SK-N-SH treated with all-trans-retinoic acid at 6 μM for 48 hours (cell line): Measurements from ENCODE around the gene NINL.

Experiments used
- ATAC-seq: fragments of 200-7000 bp; cut with Tn5 transposase; 3 replicates; pipeline ENCODE4 v1.9.1; 2020; ENCODE audit warnings: mild to moderate bottlenecking, moderate library complexity
- ARNTL ChIP-seq: fragments of 450-650 bp; formaldehyde crosslinking; IDR thresholded peaks from 2 replicates; pipeline ENCODE4 v1.5.0; 2020; ENCODE audit warnings: low read depth, mild to moderate bottlenecking, moderate library complexity, borderline replicate concordance
- BACH2 ChIP-seq: fragments of 250-450 bp; sonication (Bioruptor Pico); IDR thresholded peaks from 2 replicates; pipeline ENCODE4 v1.9.0; 2021; ENCODE audit warnings: mild to moderate bottlenecking, borderline replicate concordance
- CSDC2 ChIP-seq: fragments of 250-450 bp; sonication (Bioruptor Pico); IDR thresholded peaks from 2 replicates; pipeline ENCODE4 v1.5.0; 2020; ENCODE audit warnings: mild to moderate bottlenecking, moderate library complexity
- ESRRG ChIP-seq: fragments of 250-450 bp; sonication (Bioruptor Pico); IDR thresholded peaks from 2 replicates; pipeline ENCODE4 v1.6.1; 2021; ENCODE audit warnings: mild to moderate bottlenecking
- GLIS3 ChIP-seq: fragments of 250-450 bp; sonication (Bioruptor Pico); IDR thresholded peaks from 2 replicates; pipeline ENCODE4 v1.5.0; 2020; ENCODE audit warnings: mild to moderate bottlenecking, moderate library complexity
- OSR1 ChIP-seq: fragments of 250-450 bp; sonication (Bioruptor Pico); IDR thresholded peaks from 2 replicates; pipeline ENCODE4 v1.8.0; 2022; ENCODE audit warnings: moderate library complexity, mild to moderate bottlenecking, inconsistent platforms
- RARB ChIP-seq: fragments of 250-450 bp; sonication (Bioruptor Pico); IDR thresholded peaks from 2 replicates; pipeline ENCODE4 v1.8.0; 2021; ENCODE audit warnings: mild to moderate bottlenecking, moderate library complexity
- SNAI2 ChIP-seq: fragments of 250-450 bp; sonication (Bioruptor Pico); IDR thresholded peaks from 2 replicates; pipeline ENCODE4 v1.5.0; 2020; ENCODE audit warnings: mild to moderate bottlenecking, moderate library complexity
- TCF4 ChIP-seq: fragments of 250-450 bp; sonication (Bioruptor Pico); IDR thresholded peaks from 2 replicates; pipeline ENCODE4 v1.8.0; 2021; ENCODE audit warnings: mild to moderate bottlenecking, moderate library complexity, borderline replicate concordance
- TOX ChIP-seq: fragments of 250-450 bp; sonication (Bioruptor Pico); IDR thresholded peaks from 2 replicates; pipeline ENCODE4 v1.8.0; 2021; ENCODE audit warnings: mild to moderate bottlenecking, moderate library complexity, borderline replicate concordance
- ZC3H10 ChIP-seq: fragments of 250-450 bp; sonication (Bioruptor Pico); IDR thresholded peaks from 2 replicates; pipeline ENCODE4 v1.5.1; 2021; ENCODE audit warnings: mild to moderate bottlenecking, moderate library complexity
- ZFP3 ChIP-seq: fragments of 250-450 bp; sonication (Bioruptor Pico); IDR thresholded peaks from 2 replicates; pipeline ENCODE4 v1.5.0; 2020; ENCODE audit warnings: mild to moderate bottlenecking, moderate library complexity
- ZFP30 ChIP-seq: fragments of 450-650 bp; formaldehyde crosslinking; IDR thresholded peaks from 2 replicates; pipeline ENCODE4 v1.5.0; 2022; ENCODE audit warnings: mild to moderate bottlenecking, moderate library complexity
- ZNF70 ChIP-seq: fragments of 450-650 bp; formaldehyde crosslinking; IDR thresholded peaks from 2 replicates; pipeline ENCODE4 v1.5.0; 2020; ENCODE audit warnings: mild to moderate bottlenecking, moderate library complexity
- TF ChIP-seq, protein P1 (sequence below): fragments of 250-450 bp; sonication (Bioruptor Pico); IDR thresholded peaks from 2 replicates; pipeline ENCODE4 v1.8.0; 2020; ENCODE audit warnings: mild to moderate bottlenecking, moderate library complexity, borderline replicate concordance
- TF ChIP-seq, protein P2 (sequence below): fragments of 250-450 bp; sonication (Bioruptor Pico); IDR thresholded peaks from 2 replicates; pipeline ENCODE4 v1.8.0; 2021; ENCODE audit warnings: low read depth, mild to moderate bottlenecking, moderate library complexity, borderline replicate concordance
- TF ChIP-seq, protein P3 (sequence below): fragments of 250-450 bp; sonication (Bioruptor Pico); IDR thresholded peaks from 2 replicates; pipeline ENCODE4 v1.5.1; 2020; ENCODE audit warnings: low read depth, mild to moderate bottlenecking, moderate library complexity

NINL gene

DNA sequence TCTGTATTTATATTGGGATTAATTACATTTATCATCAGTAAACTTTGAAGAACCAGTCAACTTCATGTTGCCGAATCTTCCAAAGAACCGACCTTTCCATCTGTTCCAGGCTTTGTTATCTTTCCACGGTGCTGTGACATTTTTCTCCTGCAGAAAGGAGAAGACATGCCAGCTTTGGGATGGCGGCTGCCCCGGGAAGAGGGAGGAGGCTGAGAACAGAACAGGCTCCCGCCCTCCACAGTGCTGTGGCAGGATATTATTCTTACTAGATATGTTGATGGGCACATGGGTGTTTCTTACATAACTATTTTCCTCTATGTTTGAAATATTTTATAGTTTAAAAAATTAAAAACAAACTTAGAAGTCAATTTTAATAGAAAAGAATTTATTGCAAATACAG is 133.0 kb downstream of the NINL start:
- no peak for TF ChIP-seq ZC3H10 (CRISPR knock-in tag)
- TF ChIP-seq OSR1: no peak
- TF ChIP-seq SNAI2 (CRISPR knock-in tag): no peak
- TF ChIP-seq, protein P1, sequence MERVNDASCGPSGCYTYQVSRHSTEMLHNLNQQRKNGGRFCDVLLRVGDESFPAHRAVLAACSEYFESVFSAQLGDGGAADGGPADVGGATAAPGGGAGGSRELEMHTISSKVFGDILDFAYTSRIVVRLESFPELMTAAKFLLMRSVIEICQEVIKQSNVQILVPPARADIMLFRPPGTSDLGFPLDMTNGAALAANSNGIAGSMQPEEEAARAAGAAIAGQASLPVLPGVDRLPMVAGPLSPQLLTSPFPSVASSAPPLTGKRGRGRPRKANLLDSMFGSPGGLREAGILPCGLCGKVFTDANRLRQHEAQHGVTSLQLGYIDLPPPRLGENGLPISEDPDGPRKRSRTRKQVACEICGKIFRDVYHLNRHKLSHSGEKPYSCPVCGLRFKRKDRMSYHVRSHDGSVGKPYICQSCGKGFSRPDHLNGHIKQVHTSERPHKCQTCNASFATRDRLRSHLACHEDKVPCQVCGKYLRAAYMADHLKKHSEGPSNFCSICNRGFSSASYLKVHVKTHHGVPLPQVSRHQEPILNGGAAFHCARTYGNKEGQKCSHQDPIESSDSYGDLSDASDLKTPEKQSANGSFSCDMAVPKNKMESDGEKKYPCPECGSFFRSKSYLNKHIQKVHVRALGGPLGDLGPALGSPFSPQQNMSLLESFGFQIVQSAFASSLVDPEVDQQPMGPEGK (CRISPR knock-in tag): no peak
- TF ChIP-seq TOX (CRISPR knock-in tag): no peak
- TF ChIP-seq, protein P2, sequence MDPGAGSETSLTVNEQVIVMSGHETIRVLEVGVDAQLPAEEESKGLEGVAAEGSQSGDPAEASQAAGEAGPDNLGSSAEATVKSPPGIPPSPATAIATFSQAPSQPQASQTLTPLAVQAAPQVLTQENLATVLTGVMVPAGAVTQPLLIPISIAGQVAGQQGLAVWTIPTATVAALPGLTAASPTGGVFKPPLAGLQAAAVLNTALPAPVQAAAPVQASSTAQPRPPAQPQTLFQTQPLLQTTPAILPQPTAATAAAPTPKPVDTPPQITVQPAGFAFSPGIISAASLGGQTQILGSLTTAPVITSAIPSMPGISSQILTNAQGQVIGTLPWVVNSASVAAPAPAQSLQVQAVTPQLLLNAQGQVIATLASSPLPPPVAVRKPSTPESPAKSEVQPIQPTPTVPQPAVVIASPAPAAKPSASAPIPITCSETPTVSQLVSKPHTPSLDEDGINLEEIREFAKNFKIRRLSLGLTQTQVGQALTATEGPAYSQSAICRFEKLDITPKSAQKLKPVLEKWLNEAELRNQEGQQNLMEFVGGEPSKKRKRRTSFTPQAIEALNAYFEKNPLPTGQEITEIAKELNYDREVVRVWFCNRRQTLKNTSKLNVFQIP (CRISPR knock-in tag): no peak
- no peak for TF ChIP-seq ZNF70
- no peak for TF ChIP-seq BACH2
- ATAC-seq: no peak

DNA sequence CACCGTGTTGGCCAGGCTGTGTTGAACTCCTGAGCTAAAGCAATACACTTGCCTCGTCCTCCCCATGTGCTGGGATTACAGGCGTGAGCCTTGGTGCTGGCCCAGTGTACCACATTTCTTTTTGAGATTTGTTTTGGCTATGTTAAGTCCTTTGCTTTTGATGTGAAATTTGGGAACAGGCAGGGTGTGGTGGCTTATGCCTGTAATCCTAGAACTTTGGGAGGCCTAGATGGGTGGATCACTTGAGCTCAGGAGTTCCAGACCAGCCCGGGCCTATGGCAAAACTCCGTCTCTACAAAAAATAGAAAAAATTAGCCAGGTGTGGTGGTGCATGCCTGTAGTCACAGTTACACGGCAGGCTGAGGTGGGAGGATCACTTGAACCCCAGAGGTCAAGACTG is 137.7 kb downstream of the NINL start:
- TF ChIP-seq ZFP30 (CRISPR knock-in tag) (no peak), ARNTL (CRISPR knock-in tag) (no peak), OSR1 (no peak), RARB (CRISPR knock-in tag) (no peak), ZC3H10 (CRISPR knock-in tag) (no peak), GLIS3 (CRISPR knock-in tag) (no peak), ZFP3 (CRISPR knock-in tag) (no peak), BACH2 (no peak), ESRRG (no peak)
- TF ChIP-seq, protein P3, sequence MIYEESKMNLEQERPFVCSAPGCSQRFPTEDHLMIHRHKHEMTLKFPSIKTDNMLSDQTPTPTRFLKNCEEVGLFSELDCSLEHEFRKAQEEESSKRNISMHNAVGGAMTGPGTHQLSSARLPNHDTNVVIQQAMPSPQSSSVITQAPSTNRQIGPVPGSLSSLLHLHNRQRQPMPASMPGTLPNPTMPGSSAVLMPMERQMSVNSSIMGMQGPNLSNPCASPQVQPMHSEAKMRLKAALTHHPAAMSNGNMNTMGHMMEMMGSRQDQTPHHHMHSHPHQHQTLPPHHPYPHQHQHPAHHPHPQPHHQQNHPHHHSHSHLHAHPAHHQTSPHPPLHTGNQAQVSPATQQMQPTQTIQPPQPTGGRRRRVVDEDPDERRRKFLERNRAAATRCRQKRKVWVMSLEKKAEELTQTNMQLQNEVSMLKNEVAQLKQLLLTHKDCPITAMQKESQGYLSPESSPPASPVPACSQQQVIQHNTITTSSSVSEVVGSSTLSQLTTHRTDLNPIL (CRISPR knock-in tag): no peak
- TF ChIP-seq, protein P1 (CRISPR knock-in tag): no peak

DNA sequence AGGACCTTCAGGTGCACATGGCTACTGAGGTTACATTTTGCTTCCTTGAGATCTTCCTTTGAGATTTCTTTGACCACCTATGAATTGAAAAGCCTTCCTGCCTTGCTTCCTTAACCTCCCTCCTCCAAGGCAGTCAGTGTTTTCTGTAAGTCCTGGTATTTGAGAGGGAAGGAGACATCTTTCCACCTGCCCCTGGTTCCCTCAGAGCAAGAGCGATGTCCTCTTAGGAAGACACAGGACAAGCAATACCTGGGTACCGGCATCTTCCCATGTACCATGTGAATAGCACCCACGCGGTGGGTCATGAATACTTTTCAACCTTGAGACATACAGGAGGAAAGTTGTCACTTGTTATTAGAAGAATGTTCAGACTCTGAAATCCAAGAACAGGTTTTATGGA is 140.8 kb downstream of the NINL start:
- TF ChIP-seq, protein P1 (CRISPR knock-in tag): no peak
- TF ChIP-seq OSR1 (no peak), TCF4 (CRISPR knock-in tag) (no peak), ZNF70 (no peak), CSDC2 (no peak), TOX (CRISPR knock-in tag) (no peak), GLIS3 (CRISPR knock-in tag) (no peak), BACH2 (no peak), ESRRG (no peak)
- TF ChIP-seq, protein P2 (CRISPR knock-in tag): no peak
- TF ChIP-seq, protein P3 (CRISPR knock-in tag): no peak
- no peak for ATAC-seq

More for the DNA sequence above, 137.7 kb downstream of the NINL start:
- ATAC-seq: no peak
